Measurements from ENCODE around the gene NPAS3.

DNA sequence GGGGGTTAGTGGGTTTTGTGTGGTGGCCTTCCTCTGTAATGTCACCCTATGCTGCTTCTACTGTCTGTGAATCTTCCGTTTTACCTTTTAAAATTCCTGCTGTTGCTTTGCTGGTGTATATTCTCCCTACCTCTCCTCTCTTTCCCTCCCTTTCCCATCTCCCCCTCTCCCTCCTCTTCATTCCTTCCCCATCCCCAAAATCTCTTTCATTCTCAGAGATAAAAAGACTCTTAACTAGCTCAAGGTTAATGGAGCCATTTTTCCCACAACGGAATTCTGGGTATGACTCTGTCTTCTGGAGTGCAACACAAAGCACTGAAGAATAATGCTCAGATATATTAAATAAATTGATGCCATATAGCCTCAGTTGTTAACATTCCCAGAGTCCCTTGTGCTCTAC is 864.1 kb downstream of the NPAS3 start:
- TF ChIP-seq, protein P1, sequence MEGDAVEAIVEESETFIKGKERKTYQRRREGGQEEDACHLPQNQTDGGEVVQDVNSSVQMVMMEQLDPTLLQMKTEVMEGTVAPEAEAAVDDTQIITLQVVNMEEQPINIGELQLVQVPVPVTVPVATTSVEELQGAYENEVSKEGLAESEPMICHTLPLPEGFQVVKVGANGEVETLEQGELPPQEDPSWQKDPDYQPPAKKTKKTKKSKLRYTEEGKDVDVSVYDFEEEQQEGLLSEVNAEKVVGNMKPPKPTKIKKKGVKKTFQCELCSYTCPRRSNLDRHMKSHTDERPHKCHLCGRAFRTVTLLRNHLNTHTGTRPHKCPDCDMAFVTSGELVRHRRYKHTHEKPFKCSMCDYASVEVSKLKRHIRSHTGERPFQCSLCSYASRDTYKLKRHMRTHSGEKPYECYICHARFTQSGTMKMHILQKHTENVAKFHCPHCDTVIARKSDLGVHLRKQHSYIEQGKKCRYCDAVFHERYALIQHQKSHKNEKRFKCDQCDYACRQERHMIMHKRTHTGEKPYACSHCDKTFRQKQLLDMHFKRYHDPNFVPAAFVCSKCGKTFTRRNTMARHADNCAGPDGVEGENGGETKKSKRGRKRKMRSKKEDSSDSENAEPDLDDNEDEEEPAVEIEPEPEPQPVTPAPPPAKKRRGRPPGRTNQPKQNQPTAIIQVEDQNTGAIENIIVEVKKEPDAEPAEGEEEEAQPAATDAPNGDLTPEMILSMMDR (IDR thresholded peaks at IDR 0.05) = no peak
- no peak for TF ChIP-seq POLR2A (IDR thresholded peaks at IDR 0.05)

Data from uterus (tissue), 2 donors.